Neuronal stem cell (in vitro differentiated cells): ENCODE data around the gene MB.

Experiments
- DNase-seq: peaks from one replicate; pipeline ENCODE4 v3.0.0-alpha.2; 2013; ENCODE audit warnings: low spot score
- H2AFZ ChIP-seq: one replicate; pipeline ENCODE4 v1.6.1; 2013; ENCODE audit warnings: mild to moderate bottlenecking, low read length, inconsistent platforms
- H2AK5ac ChIP-seq: 2 replicates; pipeline ENCODE4 v1.6.1; 2013; ENCODE audit warnings: low read depth, mild to moderate bottlenecking, inconsistent platforms, low read length, moderate library complexity, mixed read lengths
- H2BK120ac ChIP-seq: 2 replicates; pipeline ENCODE4 v1.6.1; 2013; ENCODE audit warnings: low read depth, mild to moderate bottlenecking, inconsistent platforms, low read length, moderate library complexity, mixed read lengths
- H2BK12ac ChIP-seq: one replicate; pipeline ENCODE4 v1.6.1; 2013; ENCODE audit warnings: low read length, inconsistent platforms
- H2BK15ac ChIP-seq: 2 replicates; pipeline ENCODE4 v1.6.1; 2013; ENCODE audit warnings: mild to moderate bottlenecking, low read length, inconsistent platforms, mixed read lengths
- H2BK5ac ChIP-seq: one replicate; pipeline ENCODE4 v1.6.1; 2013; ENCODE audit warnings: inconsistent platforms, mild to moderate bottlenecking, low read length, moderate library complexity
- H3K14ac ChIP-seq: one replicate; pipeline ENCODE4 v1.6.1; 2013; ENCODE audit warnings: low read length, inconsistent platforms
- H3K18ac ChIP-seq: 2 replicates; pipeline ENCODE4 v1.6.1; 2013; ENCODE audit warnings: low read length, inconsistent platforms
- H3K23ac ChIP-seq: 2 replicates; pipeline ENCODE4 v1.6.1; 2013; ENCODE audit warnings: low read depth, mild to moderate bottlenecking, mixed read lengths, low read length, inconsistent platforms; ENCODE audit not compliant: poor library complexity
- H3K27ac ChIP-seq: replicated peaks from 3 replicates; pipeline ENCODE4 v1.5.1; 2013; ENCODE audit warnings: low read length, inconsistent platforms
- H3K27me3 ChIP-seq, 3 experiments: 2 replicates each; pipeline ENCODE4 v1.6.1; 2013; ENCODE audit warnings: low read length in 3 of 3, mild to moderate bottlenecking in 2 of 3, inconsistent platforms in 1 of 3, low read depth in 1 of 3, mixed read lengths in 1 of 3, moderate library complexity in 1 of 3; ENCODE audit not compliant: control insufficient read depth in 3 of 3, insufficient read depth in 3 of 3
- H3K36me3 ChIP-seq, 2 donors: replicated peaks in 1 of 2; 2 replicates each; pipeline ENCODE4 v1.6.1; 2013; ENCODE audit warnings: low read length in 2 of 2; ENCODE audit not compliant: control insufficient read depth in 2 of 2, insufficient read depth in 2 of 2
- H3K4ac ChIP-seq: 2 replicates; pipeline ENCODE4 v1.6.1; 2013; ENCODE audit warnings: inconsistent platforms, mild to moderate bottlenecking, low read length, moderate library complexity
- H3K4me1 ChIP-seq, 2 donors: 1 replicate in 1 of 2; 2 replicates in 1 of 2; pipeline ENCODE4 v1.6.1; 2013; ENCODE audit warnings: low read length in 2 of 2, low read depth in 1 of 2; ENCODE audit not compliant: control insufficient read depth in 2 of 2, insufficient read depth in 1 of 2
- H3K4me2 ChIP-seq: one replicate; pipeline ENCODE4 v1.6.1; 2013; ENCODE audit warnings: mild to moderate bottlenecking, low read length, inconsistent platforms; ENCODE audit not compliant: insufficient read depth, poor library complexity, severe bottlenecking
- H3K4me3 ChIP-seq, 2 donors: 2 replicates each; pipeline ENCODE4 v1.5.1; 2013; ENCODE audit warnings: low read length in 2 of 2, mild to moderate bottlenecking in 2 of 2, inconsistent platforms in 1 of 2, moderate library complexity in 1 of 2
- H3K79me1 ChIP-seq: one replicate; pipeline ENCODE4 v1.6.1; 2013; ENCODE audit warnings: low read depth, mild to moderate bottlenecking, inconsistent platforms, low read length, moderate library complexity
- H3K9ac ChIP-seq: one replicate; pipeline ENCODE4 v1.6.1; 2013; ENCODE audit warnings: mild to moderate bottlenecking, low read depth, low read length, inconsistent platforms; ENCODE audit not compliant: poor library complexity
- H3K9me3 ChIP-seq, 2 donors: replicated peaks in 1 of 2; 2 replicates each; pipeline versions ENCODE3 to v1.6.1; 2013; ENCODE audit warnings: low read length in 2 of 2, mild to moderate bottlenecking in 2 of 2, inconsistent platforms in 1 of 2, low read depth in 1 of 2, mixed read lengths in 1 of 2, moderate library complexity in 1 of 2; ENCODE audit not compliant: control insufficient read depth in 2 of 2, insufficient read depth in 1 of 2
- H4K8ac ChIP-seq: one replicate; pipeline ENCODE4 v1.6.1; 2013; ENCODE audit warnings: low read depth, mild to moderate bottlenecking, inconsistent platforms, low read length, moderate library complexity
- H4K91ac ChIP-seq: one replicate; pipeline ENCODE4 v1.6.1; 2013; ENCODE audit warnings: low read length, low read depth, mild to moderate bottlenecking, inconsistent platforms; ENCODE audit not compliant: poor library complexity
- WGBS, 2 donors: extraction: QIAGEN DNeasy Blood & Tissue Kit; methylation state at CpG; one replicate each; pipeline ENCODE4 v1.1.7; 2013; ENCODE audit warnings: missing lambda C conversion rate in 2 of 2, mixed read lengths in 1 of 2; ENCODE audit not compliant: insufficient read length in 2 of 2, insufficient replicate concordance in 1 of 2; ENCODE audit errors: extremely low coverage in 2 of 2; 5-methylcytosine and 5-hydroxymethylcytosine counted together

MB gene

DNA sequence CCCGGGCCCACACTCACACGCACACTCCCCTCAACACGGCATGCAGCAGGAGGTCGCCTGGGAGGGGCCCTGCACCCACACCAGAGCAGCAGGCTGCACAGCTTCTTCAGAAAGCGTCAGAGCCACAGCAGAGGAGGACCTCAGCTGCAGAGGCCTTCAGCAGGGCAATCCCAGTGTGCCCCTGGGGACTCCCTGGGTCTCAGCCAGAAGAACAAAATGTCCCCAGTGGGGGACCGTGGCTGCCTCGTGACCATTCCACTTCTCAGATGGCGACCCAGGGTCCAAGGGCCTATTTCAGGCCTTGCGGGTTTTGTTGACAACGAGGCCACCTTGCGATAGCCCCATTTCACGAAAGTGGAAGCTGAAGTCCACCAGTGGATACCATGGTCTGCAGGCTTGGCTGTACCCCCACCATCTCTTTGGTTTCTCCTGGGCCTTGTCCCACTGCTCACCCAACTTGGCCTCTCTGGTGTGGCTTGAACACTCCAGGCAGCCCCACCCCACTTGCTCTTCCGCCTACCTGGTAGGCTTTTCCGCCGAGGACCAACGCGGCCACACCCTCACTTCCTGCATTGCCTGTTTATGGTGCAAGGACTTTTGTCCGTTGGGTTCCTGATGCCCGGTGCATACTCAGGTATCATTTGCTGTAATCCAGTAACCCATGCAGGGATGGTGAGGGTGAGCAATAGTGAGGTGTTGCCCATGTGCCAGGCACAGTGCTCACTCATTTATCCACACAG lies 38.1 kb downstream of the MB start:
- Histone ChIP-seq H3K4me1 (peaks cover 0 to 3% of the 10 kb centered on the region in 2 donors), H3K4ac (peak overlapping the region; percentile 23), H3K14ac (no peak overlapping the region), H3K79me1 (no peaks in the 10 kb centered on the region), H3K36me3 (peaks cover 0 to 3% of the 10 kb centered on the region in 2 donors), H3K4me3 (no peak overlapping the region), H2BK15ac (peak overlapping the region; percentile 38), H3K27ac (no peak overlapping the region), H4K91ac (no peak overlapping the region), H2AK5ac (peak overlapping the region; percentile 81), H3K4me2 (no peak overlapping the region), H4K8ac (peak overlapping the region; percentile 29), H3K18ac (no peak overlapping the region), H2BK5ac (peak overlapping the region; percentile 7), H2BK12ac (peak overlapping the region; percentile 42), H3K9ac (no peak overlapping the region), H3K23ac (no peak overlapping the region), H3K9me3 (peaks cover 0 to 3% of the 10 kb centered on the region in 2 donors), H2BK120ac (no peak overlapping the region), H3K27me3 (peaks cover 0 to 5% (median 0%) of the 10 kb centered on the region in 3 experiments), H2AFZ (no peak overlapping the region)
- no CpG with 5 or more reads among the region's 19 CpGs for WGBS, 2 donors
- DNase-seq, result no peak

DNA sequence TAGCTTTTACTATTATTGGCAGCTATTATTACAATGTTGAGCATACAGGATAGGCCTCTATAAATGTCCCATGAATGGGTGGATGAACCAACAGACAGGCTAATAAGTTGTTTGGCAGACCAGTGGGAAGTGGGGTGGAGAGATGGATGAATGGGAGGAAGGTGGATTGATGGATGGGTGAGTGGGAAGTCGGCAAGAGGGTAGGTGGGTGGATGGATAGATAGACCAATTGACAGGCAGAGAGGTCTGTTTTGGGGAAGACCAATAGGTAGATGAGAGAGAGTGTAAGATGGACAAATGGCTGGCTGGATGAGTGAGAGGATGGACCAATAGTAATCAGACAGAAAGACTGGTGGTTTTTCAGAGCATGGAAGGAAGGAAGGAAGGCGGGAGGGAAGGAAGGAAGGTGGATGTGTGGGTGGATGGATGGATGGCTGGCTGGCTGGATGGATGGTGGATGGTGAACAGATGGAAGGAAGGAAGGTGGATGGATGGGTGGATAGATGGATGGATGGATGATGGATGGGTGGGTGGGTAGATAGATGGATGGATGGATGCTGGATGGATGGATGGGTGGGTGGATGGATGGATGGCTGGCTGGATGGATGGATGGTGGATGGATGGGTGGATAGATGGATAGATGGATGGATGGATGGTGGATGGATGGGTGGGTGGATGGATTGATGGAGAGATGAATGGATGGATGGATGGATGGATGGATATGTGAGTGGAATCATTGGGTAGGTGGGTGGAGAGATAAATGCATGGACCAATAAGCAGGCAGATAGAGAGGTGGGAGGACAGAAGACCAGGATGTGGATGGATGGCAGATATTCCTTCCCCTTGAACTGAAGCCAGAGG lies 39.1 kb downstream of the MB start:
- H3K79me1 ChIP-seq, result no peaks in the 10 kb centered on the region
- no peak overlapping the region for H2AFZ ChIP-seq
- no peak overlapping the region for H2BK12ac ChIP-seq
- 100% methylated on average over 1 to 2 of the region's 2 CpGs for WGBS, 2 donors
- peaks cover 0 to 3% of the 10 kb centered on the region in 2 donors for H3K9me3 ChIP-seq
- peaks cover 0 to 3% of the 10 kb centered on the region in 2 donors for H3K4me1 ChIP-seq
- H2BK120ac ChIP-seq, result no peak overlapping the region
- no peak overlapping the region for H3K18ac ChIP-seq
- no peak overlapping the region for H3K27ac ChIP-seq
- H3K14ac ChIP-seq, result no peak overlapping the region
- no peak overlapping the region for H3K4me3 ChIP-seq
- no peak overlapping the region for H3K9ac ChIP-seq
- no peak overlapping the region for H2AK5ac ChIP-seq
- peak overlapping the region; percentile 7 for H2BK5ac ChIP-seq
- no peak overlapping the region for H2BK15ac ChIP-seq
- no peak for DNase-seq
- no peak overlapping the region for H4K8ac ChIP-seq
- peaks cover 0 to 5% (median 0%) of the 10 kb centered on the region in 3 experiments for H3K27me3 ChIP-seq
- H3K23ac ChIP-seq, result peak overlapping the region; percentile 4
- H3K36me3 ChIP-seq, result peaks cover 0 to 3% of the 10 kb centered on the region in 2 donors
- H3K4me2 ChIP-seq, result no peak overlapping the region
- no peak overlapping the region for H3K4ac ChIP-seq
- no peak overlapping the region for H4K91ac ChIP-seq

DNA sequence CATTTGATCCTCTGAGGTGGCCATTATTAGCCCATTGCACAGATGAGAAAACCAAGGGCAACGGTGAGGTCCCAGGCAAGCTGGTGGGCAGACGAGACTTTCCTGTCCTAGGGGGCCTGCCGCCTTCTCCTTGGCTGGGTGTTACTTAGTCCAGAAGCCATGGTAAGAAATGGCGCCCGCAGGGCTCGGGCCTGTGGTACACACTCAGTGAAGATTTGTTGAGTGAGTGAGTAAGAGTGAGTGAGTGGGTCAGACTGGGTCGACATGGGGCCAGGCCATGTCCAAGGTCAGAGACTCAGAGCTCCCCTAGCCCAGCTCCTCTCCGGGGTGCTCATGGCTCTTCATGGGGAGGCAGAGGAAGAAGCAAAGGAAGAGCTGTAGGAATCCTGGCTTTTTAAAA lies 40.5 kb downstream of the MB start:
- no CpG with 5 or more reads among the region's 8 CpGs for WGBS, 2 donors
- H3K27me3 ChIP-seq, result peaks cover 0 to 5% (median 0%) of the 10 kb centered on the region in 3 experiments
- H3K23ac ChIP-seq, result no peak overlapping the region
- H3K27ac ChIP-seq, result no peak overlapping the region
- H2BK12ac ChIP-seq, result no peak overlapping the region
- H2AK5ac ChIP-seq, result no peak overlapping the region
- H3K36me3 ChIP-seq, result peaks cover 0 to 3% of the 10 kb centered on the region in 2 donors
- no peak for DNase-seq
- H3K18ac ChIP-seq, result no peak overlapping the region
- no peak overlapping the region for H2BK5ac ChIP-seq
- no peak overlapping the region for H3K4me2 ChIP-seq
- H3K14ac ChIP-seq, result no peak overlapping the region
- H4K91ac ChIP-seq, result no peak overlapping the region
- H3K9me3 ChIP-seq, result peaks cover 0 to 3% of the 10 kb centered on the region in 2 donors
- no peak overlapping the region for H4K8ac ChIP-seq
- H3K79me1 ChIP-seq, result no peaks in the 10 kb centered on the region
- H2BK15ac ChIP-seq, result no peak overlapping the region
- H3K4ac ChIP-seq, result no peak overlapping the region
- H2BK120ac ChIP-seq, result no peak overlapping the region
- H3K9ac ChIP-seq, result no peak overlapping the region
- no peak overlapping the region for H3K4me3 ChIP-seq
- peaks cover 0 to 3% of the 10 kb centered on the region in 2 donors for H3K4me1 ChIP-seq
- H2AFZ ChIP-seq, result no peak overlapping the region
